ENCODE data around the gene PRR15L.
"Not testable (repeated sequence)": the region's sequence is repeated elsewhere in the genome, so short reads cannot be mapped to it uniquely, and the experiment has no call there.

PRR15L gene, protein sequence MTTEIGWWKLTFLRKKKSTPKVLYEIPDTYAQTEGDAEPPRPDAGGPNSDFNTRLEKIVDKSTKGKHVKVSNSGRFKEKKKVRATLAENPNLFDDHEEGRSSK

DNA sequence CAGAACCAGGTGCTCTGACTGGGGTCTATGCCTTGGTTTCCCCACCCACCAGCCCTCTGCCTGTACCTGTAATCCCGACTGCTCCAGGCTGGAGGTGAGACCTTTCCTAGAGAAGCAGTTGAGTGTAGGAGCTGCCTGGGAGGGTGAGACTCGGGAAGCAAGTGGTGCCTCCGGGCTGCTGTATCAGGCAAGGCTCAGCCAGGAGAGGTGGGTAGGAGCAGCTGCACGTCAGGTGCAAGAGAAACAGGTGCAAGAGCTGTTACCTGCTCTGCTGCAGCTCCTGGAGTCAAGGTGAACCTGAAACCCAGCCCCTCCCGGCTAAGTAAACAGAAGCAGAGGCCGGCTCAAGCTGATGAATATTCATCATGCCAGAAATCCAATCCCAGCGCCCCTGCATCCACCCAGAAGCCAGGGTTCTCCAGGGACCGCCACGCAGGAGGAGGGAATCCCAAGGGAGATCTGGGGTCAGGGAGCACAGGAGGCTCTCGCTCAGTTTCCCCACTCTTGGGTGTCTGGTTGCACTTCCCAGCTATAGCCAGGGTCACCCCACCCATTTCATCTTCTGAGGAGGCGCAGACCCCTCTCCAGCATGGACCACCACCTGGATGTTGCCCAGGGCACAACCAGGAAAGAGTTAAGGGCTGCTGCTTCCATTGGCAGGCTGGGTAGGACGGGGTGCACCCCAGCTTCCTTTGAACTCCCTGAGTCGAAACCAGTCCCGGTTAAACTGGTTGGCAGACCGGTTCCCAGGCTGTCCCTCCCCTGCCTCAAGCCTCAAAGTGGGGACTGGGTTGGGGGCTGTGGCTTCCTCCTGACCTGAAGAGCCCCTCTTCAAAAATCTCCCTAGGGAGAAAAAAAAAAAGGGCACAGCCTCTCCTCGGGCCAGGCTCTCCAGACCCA is at the start of gene PRR15L:
PRR15L (minus strand) TSS at position 293 of the 900 bp plus-strand sequence. CDS start 4,649 bp downstream, outside the sequence.
- no peak for FAIRE-seq

DNA sequence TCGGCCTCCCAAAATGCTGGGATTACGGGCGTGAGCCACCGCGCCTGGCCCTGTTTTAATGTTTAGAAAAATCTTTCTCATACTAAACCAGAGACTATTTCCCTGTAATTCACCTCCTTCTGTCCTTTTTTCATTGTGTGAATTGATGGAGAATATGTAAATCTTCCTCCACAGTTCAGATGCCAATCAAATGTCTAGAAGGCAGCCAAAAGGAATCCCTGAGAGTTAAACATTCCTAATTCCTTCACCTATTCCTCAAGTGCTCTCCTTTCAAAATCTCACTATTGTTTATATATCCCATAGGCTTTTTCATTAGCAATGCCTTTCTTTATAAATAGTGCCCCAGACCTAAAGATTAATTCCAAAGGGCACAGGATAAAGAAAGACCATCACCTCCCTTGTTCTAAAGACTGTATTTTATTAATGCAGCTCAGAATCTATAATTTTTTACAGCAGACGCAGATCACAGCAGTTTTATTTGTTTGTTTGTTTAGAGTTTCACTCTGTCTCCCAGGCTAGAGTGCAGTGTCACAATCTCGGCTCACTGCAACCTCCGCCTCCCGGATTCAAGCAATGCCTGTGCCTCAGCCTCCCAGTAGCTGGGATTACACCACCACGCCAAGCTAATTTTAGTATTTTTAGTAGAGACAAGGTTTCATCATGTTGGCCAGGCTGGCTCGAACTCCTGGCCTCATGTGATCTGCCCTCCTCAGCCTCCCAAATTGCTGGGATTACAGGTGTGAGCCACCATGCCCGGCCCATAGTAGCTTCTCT is 49.4 kb upstream of the PRR15L start:
- no peak for FAIRE-seq

DNA sequence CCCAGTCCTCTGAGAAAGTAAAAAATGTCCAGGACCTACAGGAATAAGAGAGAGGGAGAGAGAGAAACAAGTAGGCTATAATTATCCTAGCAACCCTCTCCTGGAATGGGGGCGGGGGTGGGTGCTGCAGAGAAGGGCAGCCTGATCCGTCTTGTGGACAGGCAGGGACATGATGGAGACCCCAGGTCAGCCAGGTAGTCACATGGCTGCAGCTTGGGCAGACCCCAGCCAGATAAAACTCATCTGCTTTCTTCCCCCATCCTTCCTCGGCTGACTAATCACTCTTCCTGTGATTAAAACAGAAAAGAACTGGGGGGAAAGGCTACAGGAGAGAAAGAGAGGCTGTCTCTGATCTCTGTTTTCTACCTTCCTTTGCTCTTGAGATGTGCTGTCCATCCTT is 47.3 kb upstream of the PRR15L start:
- no peak for FAIRE-seq

DNA sequence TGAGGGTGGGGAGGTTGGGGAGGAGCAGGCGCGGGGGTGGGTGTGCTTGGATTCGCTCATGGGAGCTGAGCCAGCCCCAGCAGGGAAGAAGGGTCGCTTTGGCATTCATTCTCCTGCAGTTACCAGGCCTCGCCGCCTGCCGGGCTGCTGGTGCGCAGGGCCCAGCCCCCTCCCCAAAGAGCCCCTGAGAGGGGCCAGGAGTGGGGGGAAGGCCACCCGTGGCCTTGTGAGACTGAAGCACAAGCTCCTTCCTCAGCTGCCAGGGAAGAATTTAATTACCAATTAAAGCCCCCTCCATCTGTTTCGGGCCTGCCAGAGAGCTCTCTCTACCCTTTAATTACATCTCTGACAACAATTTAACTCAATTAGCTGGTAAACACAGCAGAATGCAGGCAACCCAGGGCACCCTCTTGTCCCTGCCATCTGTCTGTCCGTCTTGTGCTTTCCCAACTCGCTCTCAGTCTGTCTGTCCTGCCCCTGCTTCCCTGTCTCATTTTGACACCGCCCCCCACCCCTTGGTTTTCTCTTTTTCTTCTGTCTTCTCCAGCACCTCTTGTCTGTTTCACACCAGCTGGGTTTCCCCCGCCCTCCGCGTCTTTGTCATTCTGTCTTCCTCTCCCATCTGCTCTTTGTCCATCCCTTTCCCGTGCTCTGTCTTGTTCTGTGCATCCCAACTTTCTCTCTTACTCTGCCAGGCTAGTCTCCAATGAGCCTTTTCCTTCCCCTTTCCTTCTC is 45.9 kb upstream of the PRR15L start:
- no peak for FAIRE-seq

DNA sequence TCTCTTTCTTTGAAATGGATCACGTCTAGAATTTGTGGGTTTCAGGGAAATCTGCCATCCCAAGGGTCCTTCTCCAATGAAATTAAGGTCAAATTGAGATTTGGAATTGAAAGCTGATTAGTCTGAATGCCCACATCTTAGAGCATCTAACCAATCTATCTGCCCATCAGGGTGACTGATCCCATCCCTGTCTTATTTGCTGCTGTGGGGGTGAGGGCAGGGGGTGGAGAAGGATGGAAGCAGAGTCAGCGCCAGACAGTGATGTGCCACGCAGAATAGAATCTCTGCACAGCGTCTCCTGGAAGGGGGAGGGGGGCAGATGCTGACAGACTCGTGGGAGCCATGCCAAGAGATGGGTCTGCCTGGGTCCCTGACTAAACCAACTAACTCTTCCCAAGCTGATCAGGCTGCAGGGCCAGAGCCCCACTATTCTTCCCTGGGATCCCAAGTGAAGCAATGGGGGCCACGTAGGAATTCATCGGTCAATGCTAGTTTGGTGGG is 45.3 kb upstream of the PRR15L start:
- FAIRE-seq = no peak

DNA sequence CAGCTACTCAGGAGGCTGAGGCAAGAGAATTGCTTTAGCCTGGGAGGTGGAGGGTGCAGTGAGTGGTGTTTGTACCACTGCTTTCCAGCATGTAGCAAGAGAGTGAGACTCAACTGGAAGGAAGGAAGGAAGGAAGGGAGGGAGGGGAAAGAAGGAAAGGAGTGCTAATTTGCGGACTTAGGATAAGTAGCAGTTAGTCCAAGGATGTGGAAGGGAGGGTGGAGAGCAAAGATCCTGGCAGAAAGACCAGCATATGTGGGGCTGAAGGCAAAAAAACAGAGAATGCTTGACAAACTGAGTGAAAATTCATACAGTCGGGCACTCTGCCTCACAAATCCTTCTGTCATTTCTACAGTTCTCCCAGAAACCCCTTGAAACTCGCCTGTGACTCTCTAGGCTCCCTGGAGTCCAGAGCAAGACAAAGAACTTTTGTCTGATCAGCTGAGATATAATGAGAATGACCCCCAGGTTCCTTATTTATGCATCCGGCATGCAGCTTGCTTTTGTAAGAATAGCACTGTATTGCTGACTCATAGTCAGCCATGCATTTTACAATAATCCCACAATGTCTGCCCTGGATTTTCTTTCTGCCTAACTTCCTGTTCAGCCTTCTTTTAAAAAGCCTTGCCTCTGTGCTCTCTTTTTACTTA is 44.7 kb upstream of the PRR15L start:
- FAIRE-seq = no peak

DNA sequence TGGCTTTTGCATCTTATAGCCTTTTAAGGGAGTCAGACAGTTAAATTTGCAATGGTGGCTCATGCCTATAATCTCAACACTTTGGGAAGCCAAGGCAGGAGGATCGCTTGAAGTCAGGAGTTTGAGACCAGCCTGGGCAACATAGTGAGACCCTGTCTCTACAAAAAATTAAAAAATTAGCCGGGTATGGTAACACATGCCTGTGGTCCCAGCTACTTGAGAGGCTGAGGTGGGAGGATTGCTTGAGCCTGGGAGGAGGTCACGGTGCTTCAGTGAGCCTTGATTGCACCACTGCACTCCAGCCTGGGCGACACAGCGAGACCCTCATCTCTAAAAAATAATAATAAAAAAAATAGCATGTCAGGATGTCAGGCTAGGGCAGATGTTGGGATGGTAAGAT is 44.0 kb upstream of the PRR15L start:
- FAIRE-seq = not testable (repeated sequence)

DNA sequence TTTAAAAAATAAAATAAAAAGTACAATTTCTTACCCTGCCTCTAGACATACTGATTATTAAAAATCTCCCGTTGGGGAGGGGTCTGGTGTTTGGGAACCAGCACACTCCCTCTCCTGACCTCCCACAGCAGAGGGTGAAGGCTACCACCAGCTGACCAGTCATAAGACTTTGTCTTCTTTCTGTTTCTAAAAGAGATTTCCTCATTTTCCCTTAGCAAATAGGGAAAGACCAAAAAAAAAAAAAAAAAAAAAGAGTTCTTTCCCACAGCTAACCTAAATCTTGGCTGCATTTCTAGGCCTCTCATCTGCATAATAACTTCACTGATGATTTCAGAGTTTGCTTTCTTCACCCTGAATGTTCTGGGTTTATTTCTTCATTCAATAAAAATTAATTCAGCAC is 43.5 kb upstream of the PRR15L start:
- FAIRE-seq = no peak

DNA sequence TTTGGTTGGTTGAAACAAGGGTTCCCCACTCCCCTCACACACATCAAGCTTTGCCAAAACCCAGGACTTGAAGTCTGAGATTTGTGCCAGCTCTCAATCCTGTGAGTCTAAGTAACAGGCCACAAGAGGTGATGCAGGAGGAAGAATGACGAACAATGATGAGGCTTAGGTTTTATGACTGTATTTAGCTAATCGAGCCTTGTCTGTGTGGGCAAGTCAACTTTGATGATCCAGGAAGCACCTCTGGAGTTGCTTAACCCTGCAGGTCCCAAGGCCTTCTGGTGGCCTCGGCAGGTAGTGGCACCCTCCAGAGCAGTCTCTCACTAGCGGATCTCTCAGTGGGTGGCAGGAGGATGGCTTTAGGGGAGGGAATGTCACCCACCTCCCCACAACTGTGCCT is 41.9 kb upstream of the PRR15L start:
- no peak for FAIRE-seq

DNA sequence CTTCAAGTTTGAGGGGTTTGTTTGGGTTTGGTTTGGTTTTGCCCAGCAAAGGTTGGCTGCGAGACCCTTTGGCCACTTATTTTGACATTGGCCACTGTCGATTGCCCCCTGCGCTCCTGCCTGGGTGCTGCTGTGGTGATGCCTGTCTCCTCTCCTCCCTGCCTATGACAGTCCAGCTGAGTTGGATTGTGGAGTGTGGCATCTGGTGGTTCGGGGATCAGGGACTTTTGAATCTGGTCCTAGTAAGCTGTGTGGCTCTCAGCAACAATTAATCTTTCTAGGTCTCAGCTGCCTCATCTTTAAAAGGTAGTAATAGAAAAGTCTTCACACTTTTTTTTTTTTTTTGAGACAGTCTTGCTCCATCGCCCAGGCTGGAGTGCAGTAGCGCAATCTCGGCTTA is 40.4 kb upstream of the PRR15L start:
- FAIRE-seq = no peak

DNA sequence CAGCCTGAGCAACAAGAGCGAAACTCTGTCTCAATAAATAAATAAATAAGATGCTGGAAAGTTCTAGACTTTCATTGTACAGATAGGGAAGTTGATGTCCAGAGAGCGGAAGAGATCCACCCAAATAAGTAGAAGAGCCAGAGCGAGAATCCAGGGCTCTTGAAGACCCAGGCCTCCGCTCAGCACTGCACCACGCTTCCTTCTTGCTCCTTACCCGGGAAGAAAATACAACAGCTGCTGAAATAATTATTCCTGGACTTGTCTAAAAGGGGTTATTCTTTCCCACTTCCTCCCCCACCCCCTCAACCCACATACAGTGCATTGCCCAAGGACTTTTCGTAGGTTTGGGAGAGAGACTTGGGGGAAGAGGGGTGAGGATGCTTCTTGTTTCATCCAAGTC is 39.9 kb upstream of the PRR15L start:
- no peak for FAIRE-seq

DNA sequence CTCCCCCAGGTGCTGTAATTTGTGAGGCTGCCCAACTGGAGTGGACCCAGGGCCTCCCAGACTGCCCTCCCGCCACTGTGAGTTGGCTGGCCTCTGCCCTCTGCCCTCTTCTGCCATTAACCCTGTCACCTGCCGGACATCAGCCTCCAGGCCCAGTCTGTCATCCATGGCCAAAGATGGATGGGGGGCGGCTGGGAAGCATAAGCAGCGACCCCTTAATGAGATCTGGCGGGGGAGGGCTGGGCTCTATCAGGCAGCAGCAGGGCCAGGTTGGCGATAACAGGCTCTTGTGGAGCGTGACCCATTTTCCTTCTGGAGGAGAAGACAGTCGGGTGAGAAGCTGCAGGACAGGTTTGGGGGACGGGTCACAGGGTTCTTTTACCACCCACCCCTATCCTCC is 38.5 kb upstream of the PRR15L start:
- no peak for FAIRE-seq

DNA sequence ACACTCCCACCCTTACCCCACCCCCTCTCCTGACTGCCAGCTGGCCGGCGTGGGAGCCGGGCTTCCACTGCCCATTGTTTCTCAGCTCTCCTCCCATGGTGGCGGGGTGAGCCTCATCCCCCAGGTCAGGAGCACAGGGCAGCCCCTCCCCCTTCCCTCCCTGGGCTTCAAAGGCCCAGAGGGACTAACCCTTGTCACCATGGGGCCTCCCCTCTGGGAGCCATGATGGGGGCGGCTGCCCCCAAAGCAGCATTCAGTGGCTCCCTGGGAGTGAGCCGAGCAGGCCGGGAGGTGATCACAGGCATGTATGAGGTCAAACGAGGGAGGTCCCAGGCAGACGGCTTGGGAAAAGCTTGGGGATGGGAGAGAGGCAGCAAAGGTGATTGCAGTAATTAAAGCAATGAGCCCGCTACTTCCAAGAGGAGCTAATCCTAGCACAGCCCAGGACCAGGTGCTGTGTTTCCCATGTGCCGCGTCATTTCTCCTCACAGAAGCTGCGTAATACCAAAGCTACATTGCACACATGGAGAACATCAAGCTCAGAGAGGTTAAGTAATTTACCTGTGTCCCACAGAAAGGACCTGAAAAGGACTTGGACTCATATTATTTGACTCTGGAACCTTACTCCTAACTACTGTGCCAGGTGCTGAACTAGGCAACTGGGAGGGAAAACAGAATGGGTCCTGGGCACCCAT is 37.7 kb upstream of the PRR15L start:
- no peak for FAIRE-seq

DNA sequence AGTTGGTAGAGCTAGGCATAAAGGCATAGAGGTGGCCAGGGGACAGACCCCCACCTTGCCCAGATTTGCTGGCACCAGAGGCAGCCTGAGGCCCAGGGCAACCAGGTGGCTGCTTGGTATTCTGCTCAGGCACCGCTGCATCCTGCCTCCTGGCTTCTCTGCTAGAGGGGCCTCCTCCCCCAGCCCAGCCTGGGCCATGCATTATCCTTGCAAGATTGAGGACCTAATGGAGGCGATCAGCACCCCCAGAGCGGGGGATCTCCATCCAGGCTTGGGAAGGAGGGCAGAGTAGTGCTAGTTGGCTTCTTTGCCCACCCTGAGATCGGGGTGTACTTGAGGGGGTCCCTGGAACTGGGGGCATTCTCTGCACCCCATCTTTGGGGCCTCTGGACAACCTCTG is 37.0 kb upstream of the PRR15L start:
- FAIRE-seq = no peak

DNA sequence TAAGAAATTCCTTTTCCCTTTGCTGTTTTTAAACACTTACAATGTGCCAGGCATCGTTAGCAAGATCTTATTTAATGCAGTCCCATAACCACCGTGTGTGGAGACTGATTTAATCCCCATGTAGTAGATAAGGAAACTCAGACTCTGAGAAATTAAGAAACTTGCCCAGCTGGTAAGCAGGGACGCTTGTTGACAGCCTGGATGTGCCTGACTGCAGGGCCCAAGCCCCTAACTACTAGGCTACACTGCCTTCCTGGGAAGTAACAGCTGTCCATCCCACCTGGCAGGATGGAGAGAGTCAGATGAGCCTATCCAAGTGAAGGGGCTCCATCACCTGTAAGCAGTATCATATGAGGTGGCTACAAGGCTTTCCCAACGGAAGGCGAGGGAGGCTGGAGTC is 36.3 kb upstream of the PRR15L start:
- no peak for FAIRE-seq

DNA sequence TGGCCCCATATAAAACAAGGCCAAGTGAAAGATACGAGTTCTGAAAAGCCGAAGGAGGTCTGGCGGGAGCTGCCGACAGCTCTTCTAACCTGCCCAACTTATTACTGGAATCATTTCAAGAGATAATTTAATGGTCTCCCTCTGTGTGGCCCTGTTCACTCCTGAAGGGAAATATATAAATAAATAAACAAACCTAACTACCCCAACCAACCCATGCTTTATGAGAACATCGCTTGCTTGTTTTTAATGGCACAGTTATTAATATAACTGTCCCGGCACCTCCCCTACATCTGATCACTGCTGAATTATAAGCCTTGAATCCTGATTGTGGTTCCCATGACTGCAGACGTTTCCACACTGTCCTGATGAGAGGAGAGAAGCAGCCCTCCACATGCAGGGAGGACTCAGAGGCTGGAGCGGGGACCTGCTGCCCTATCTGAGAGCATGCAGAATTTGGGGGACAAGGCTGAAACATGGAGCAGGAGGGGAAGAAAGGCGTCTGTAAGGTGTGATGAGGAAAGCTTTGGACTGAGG is 35.4 kb upstream of the PRR15L start:
- FAIRE-seq = no peak

DNA sequence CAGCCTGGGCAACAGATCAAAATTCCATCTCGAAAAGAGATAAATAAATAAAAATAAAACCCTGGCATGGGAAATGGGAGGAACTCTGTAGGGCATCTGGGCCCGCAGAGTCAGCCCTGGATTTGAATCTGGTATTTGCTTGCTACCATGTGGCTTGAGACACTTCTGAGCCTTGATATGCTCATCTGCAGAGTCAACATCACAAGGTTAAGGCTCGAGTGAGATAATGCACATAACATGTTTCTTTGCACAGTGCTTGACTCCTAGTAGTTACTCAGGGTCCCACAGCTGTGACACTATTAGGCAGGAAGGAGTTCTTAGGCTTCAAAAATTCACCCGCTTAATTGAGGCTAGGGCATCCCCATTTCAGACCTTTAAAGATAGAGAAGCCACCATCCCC is 34.5 kb upstream of the PRR15L start:
- FAIRE-seq = no peak

DNA sequence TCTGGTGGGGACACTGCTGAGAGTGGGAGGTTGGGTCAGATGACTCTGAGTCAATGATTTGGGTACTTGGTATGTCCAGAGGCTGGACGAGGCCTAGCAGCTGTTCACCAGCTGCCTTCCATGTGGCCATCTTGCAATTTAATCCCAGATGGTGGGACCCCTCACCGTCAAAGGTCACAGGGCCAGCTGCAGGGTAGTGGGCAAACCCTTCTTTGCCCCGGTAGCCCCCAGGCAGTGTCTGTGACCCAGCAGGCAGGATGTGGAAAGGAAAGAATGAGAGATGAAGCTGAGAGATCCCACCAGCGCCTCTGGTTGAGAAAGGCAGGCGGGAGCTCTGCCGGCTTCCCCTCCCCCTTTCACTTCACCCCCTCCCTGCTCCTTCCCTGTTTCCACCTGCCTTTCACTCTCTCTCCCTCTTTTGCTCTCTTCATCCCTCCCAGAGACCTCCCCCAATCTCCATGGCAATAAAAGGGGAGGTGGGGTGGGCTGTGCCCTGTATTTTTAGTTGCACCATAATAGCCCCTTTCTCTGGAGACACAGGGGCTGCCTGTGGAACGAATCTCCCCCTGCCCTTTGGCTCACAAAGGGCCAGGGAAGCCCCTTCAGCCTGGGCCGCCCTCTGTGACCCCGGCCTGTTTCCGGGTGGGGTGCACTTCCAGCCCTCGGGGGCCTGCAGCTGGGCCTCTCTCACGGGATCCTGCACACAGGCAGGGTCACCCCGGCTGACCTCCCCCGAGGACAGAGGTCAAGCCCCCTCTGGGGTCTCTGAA is 33.5 kb upstream of the PRR15L start:
- FAIRE-seq = no peak

DNA sequence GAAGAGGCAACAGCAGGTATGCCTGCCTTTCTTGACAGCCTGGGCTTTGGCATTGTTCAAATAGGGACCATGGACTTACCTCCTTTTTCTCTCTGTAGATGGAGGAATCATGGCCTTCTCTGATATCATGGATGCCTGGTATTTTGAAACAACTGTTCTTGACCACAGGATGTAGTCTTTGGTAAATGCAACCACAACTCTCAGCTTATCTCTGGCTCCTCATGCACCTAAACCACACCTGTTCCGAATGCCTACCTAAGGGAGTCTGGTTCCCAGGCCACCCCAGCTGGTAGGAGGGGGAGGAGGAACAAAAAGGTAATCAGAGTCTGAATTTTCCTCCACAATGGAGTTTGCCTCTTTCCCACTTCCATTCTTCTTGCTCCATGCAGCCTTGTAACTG is 32.0 kb upstream of the PRR15L start:
- no peak for FAIRE-seq

DNA sequence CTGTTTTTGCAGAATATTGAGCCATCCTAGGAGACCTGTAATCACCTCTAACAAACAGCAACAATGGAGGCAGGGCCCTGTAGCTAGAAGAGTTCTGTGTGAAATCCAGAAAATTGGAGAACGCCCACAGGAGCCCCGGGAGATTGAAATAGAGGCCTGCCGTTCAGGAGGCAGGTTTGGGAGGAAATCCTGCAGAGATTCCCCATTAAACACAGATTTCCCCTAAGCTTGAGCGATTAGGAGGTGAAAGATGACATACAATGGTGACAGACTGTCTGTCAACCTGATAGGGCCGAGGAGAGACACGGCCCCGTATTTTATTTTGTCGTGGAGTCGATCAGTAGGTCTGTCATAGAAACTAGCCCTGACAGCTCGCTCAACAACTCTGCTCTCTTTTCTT is 31.5 kb upstream of the PRR15L start:
- FAIRE-seq = no peak

DNA sequence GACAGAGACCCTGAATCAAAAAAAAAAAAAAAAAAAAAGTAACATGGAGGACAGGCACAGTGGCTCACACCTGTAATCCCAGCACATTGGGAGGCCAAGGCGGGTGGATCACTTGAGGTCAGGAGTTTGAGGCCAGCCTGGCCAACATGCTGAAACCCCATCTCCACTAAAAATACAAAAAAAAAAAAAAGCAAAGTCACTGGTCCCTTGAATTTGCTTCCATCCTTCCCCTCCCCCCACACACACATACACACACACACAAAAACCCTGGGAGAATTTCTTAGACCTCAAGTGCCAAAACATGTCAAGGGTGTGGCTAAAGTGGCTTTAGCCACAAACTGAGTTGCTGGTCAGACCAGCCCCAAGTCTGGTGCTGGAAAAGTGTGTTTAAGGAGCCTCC is 30.8 kb upstream of the PRR15L start:
- not testable (repeated sequence) for FAIRE-seq

Data from endometrium (tissue), 2 donors.